GM20000 (cell line): ENCODE results near the gene RBPJ.

ENCODE experiments used
- DNase-seq: peaks from one replicate; pipeline ENCODE4 v3.0.0; 2012; ENCODE audit warnings: low spot score
- CTCF ChIP-seq: IDR thresholded peaks from 2 replicates; pipeline ENCODE4 v1.5.1; 2012; ENCODE audit warnings: mild to moderate bottlenecking, control low read depth; ENCODE audit errors: extremely low read depth, missing control alignments

RBPJ gene

GRCh38 chr4:26296514-26296913 lies 24.3 kb upstream of the RBPJ start:
- no peak for TF ChIP-seq CTCF
- no peak for DNase-seq

- no peak for DNase-seq
- TF ChIP-seq CTCF, result no peak
Measured at GRCh38 chr4:26297219-26297618, 23.6 kb upstream of the RBPJ start.

GRCh38 chr4:26298198-26298947 lies 22.4 kb upstream of the RBPJ start:
- DNase-seq, result no peak

GRCh38 chr4:26299254-26299882 lies 21.4 kb upstream of the RBPJ start:
- peak; percentile 48 for DNase-seq
- no peak for TF ChIP-seq CTCF

More at GRCh38 chr4:26298198-26298947, 22.4 kb upstream of the RBPJ start:
- no peak for TF ChIP-seq CTCF

GRCh38 chr4:26300314-26301307 lies 20.2 kb upstream of the RBPJ start:
- TF ChIP-seq CTCF, result no peak

GRCh38 chr4:26302031-26302899 lies 18.5 kb upstream of the RBPJ start:
- DNase-seq, result no peak
- TF ChIP-seq CTCF, result no peak

More at GRCh38 chr4:26300314-26301307, 20.2 kb upstream of the RBPJ start:
- DNase-seq, result no peak
